ENCODE measurements around the gene CHAF1B. TPM values are rescaled to one million over a fixed set of nuclear protein-coding genes. Genes with fewer than 3 reads are reported as not detected.
"Not testable (repeated sequence)": the region's sequence is repeated elsewhere in the genome, so short reads cannot be mapped to it uniquely, and the experiment has no call there.

CHAF1B gene
- total and polyA plus RNA-seq, 8 donors, result 1.5 to 4.6 (median 3.1) TPM

DNA sequence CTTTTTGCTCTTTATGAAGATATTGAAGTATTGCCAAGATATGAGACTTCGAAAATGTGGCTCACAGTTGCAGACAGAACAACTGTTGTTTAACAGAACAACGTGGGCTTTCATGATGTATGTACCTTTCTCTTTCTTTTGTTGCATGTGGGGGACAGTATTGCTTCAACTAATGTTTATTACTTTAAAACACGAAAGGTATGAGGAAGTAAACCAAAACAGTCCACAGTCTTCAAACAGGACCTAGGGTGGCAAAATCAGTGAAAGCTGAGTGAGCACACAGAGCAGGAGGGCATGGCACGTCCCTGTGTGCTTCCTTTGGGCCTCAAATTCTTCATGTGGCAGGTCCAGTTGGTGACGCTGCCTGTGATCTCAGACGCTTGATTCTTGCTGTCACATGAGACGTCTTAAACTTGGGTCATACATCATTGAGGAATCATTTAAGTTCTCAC lies 7.8 kb upstream of the CHAF1B start:
- intact Hi-C loops (cut with DNase I), result no loop called here
- no peak for FAIRE-seq
- peak; percentile 58 to 83 (median 78) for ATAC-seq
- DNase-seq, result peak in 2 of 6 donors; percentile 44 to 54
- H3K4me1 ChIP-seq, result peaks cover 0 to 12% (median 0%) of the 10 kb centered on the region in 3 donors
- TF ChIP-seq CTCF (IDR thresholded peaks at IDR 0.05), result no peak
- peak overlapping the region; percentile 49 to 68 (median 60) for H3K27ac ChIP-seq
- no peaks in the 10 kb centered on the region for H3K27me3 ChIP-seq
- WGBS, 2 donors, result 64 to 65% methylated on average over 7 of the region's 7 CpGs
- no peak overlapping the region for H3K4me3 ChIP-seq
- peaks cover 0 to 9% (median 8%) of the 10 kb centered on the region in 3 donors for H3K36me3 ChIP-seq
- H3K9me3 ChIP-seq, result no peaks in the 10 kb centered on the region

- ATAC-seq (no peak), DNase-seq (no peak)
These were observed 5.9 kb upstream of the CHAF1B start for GRCh38 chr21:36379251-36379650.

DNA sequence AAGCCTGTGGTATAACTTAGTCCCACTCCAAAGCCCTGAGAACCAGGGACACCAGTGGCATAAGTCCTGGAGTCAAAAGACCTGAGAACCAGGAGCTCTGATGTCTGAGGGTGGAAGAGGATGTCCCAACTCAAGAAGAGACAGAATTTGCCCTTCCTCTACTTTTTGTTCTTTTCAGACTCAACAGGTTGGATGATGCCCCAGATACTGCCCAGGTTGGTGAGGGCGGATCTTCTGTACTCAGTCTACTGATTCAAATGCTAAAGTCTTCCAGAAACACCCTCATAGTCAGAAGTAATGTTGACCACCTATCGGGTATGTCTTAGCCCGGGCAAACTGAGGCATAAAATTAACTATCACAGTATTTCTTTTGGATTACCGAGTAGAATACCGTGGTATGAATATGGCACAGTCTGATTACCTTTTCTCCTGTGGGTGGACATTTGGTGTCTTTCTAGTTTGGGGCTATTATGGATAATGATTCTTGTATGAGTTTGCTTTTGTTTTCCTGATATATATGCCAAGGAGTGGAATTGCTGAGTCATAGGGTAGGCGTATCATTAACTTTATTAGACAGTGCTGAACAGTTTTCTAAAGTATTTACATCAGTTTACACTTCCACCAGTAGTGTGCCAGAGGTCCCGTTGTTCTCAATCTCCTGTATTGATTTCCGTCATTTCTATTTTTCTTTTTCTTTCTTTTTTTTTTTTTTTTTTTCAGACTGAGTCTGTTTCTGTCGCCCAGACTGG lies 3.2 kb upstream of the CHAF1B start:
- no peak overlapping the region for H3K4me3 ChIP-seq
- H3K27me3 ChIP-seq, result no peaks in the 10 kb centered on the region
- 54 to 58% methylated on average over 9 of the region's 9 CpGs for WGBS, 2 donors
- H3K9me3 ChIP-seq, result no peaks in the 10 kb centered on the region
- H3K27ac ChIP-seq, result peak overlapping the region in 2 of 4 donors; percentile 19 to 39
- DNase-seq (no peak), FAIRE-seq (no peak), ATAC-seq (peak in 2 of 4 donors; percentile 6 to 17)
- no peaks in the 10 kb centered on the region for H3K36me3 ChIP-seq
- intact Hi-C loops (cut with DNase I), result no loop called here
- H3K4me1 ChIP-seq, result peaks cover 0 to 4% (median 0%) of the 10 kb centered on the region in 3 donors
- no peak for TF ChIP-seq CTCF (IDR thresholded peaks at IDR 0.05)

More at GRCh38 chr21:36379251-36379650, 5.9 kb upstream of the CHAF1B start:
- Histone ChIP-seq H3K36me3 (peaks cover 0 to 2% (median 0%) of the 10 kb centered on the region in 3 donors), H3K27me3 (no peaks in the 10 kb centered on the region), H3K27ac (no peak overlapping the region), H3K4me3 (no peak overlapping the region), H3K9me3 (no peaks in the 10 kb centered on the region), H3K4me1 (peaks cover 0 to 12% (median 0%) of the 10 kb centered on the region in 3 donors)
- 91 to 95% methylated on average over 6 of the region's 6 CpGs for WGBS, 2 donors
- TF ChIP-seq CTCF (IDR thresholded peaks at IDR 0.05), result no peak
- intact Hi-C loops (cut with DNase I), result no loop called here
- no peak for FAIRE-seq

DNA sequence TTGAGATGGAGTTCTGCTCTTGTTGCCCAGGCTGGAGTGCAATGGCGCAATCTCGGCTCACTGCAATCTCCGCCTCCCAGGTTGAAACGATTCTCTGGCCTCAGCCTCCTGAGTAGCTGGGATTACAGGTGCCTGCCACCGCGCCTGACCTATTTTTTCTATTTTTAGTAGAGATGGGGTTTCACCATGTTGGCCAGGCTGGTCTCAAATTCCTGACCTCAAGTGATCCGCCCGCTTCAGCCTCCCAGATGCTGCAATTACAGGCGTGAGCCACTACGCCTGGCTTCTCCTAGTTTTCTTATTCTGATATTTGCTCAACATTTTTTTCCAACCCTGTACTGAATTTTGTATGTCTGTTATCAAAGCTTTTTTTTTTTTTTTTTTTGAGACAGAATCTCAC lies 2.5 kb upstream of the CHAF1B start:
- intact Hi-C loops (cut with DNase I); H3K9me3 ChIP-seq; H3K36me3 ChIP-seq; H3K4me3 ChIP-seq; H3K4me1 ChIP-seq; H3K27me3 ChIP-seq; FAIRE-seq; DNase-seq; ATAC-seq: not testable (repeated sequence)
- WGBS, 2 donors, result 71 to 76% methylated on average over 10 of the region's 10 CpGs
- peak overlapping the region in 1 of 4 donors; percentile 39 for H3K27ac ChIP-seq

- no peaks in the 10 kb centered on the region for H3K9me3 ChIP-seq
- H3K36me3 ChIP-seq, result no peaks in the 10 kb centered on the region
- DNase-seq (no peak), ATAC-seq (no peak), FAIRE-seq (no peak)
- intact Hi-C loops (cut with DNase I), result no loop called here
- H3K27me3 ChIP-seq, result no peaks in the 10 kb centered on the region
- WGBS, 2 donors, result 29 to 30% methylated on average over 8 of the region's 8 CpGs
- H3K27ac ChIP-seq, result peak overlapping the region in 2 of 4 donors; percentile 55 to 69
- TF ChIP-seq CTCF (IDR thresholded peaks at IDR 0.05), result no peak
- H3K4me3 ChIP-seq, result peak overlapping the region in 3 of 4 donors; percentile 68 to 84 (median 70)
- no peaks in the 10 kb centered on the region for H3K4me1 ChIP-seq
These were observed 333 bp upstream of the CHAF1B start for GRCh38 chr21:36384885-36385232.
